Measurements from ENCODE around the gene SLC5A8.

DNA sequence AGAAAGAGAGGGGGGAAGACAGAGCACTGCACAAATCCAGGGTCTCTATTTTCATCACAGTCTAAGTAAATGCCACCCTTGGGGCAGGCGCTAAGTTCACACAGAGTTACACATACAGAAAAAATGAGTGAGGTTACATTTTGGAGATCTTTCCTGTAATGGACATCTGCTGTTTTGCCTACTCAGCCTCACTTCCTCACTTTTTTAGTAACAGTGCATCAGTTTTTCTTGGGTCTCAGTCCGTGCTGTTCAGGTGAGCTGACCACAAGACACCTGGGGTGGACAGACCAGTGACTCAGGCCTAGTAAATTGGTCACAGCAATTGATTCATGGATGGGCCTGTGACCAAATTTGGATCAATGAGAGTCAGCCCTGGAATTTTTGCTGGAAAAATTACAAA, 33.6 kb upstream of the SLC5A8 start:
- TF ChIP-seq CTCF (IDR thresholded peaks at IDR 0.05) (no peak), POLR2A (IDR thresholded peaks at IDR 0.05) (no peak)
